GM19193 (cell line): Measurements from ENCODE around the gene CDCP1.

Source experiments
- POLR2A ChIP-seq: IDR thresholded peaks from 4 replicates; pipeline ENCODE4 v1.6.1; 2011; ENCODE audit not compliant: insufficient read depth, insufficient read length; ENCODE audit errors: extremely low read depth

Gene CDCP1, protein sequence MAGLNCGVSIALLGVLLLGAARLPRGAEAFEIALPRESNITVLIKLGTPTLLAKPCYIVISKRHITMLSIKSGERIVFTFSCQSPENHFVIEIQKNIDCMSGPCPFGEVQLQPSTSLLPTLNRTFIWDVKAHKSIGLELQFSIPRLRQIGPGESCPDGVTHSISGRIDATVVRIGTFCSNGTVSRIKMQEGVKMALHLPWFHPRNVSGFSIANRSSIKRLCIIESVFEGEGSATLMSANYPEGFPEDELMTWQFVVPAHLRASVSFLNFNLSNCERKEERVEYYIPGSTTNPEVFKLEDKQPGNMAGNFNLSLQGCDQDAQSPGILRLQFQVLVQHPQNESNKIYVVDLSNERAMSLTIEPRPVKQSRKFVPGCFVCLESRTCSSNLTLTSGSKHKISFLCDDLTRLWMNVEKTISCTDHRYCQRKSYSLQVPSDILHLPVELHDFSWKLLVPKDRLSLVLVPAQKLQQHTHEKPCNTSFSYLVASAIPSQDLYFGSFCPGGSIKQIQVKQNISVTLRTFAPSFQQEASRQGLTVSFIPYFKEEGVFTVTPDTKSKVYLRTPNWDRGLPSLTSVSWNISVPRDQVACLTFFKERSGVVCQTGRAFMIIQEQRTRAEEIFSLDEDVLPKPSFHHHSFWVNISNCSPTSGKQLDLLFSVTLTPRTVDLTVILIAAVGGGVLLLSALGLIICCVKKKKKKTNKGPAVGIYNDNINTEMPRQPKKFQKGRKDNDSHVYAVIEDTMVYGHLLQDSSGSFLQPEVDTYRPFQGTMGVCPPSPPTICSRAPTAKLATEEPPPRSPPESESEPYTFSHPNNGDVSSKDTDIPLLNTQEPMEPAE

DNA sequence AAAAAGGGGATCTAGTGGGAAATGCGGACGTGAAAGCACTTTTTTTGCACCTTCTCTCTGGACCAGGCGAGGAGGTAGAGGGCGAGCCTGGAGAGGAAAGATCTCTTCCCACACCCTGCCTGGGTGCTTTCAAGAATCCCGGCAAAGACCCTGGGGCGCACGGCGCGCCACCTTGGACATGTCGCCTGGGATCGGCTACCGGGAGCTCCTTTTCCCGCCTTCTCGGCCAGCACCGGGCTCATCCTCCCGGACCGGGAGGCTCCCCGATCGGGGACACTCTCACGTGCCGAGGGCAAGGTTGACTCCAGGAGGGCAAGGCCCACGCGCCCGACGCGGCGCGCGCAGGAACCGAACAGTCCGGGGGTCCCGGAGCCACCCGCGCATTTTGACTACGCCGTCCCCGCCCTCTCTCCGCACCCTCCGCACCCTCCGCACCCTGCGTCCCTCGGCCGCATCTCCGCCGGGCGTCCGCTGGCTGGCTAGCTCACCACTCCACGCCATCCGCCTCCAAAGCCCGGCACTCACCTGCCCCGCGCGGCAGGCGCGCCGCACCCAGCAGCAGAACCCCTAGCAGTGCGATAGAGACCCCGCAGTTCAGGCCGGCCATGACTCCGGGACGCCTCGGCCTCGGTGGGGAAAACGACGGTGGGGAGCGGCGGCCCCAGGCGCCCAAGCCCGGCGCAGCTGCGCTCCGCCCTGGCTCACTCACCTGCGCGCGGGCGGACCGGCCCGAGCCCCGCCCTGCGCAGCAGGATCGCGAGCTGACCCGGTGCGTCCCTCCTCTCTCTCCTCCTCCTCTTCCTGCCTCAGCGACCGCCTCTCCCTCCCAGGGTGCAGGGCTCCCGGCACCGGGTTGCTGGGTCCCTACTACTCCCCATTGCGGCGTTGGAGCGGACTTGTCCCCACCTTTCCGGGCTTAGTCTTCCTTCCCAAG lies at the start of gene CDCP1:
TSS of gene CDCP1 (minus strand) at position 698 of the 934 bp plus-strand sequence. CDS start at position 607, 91 bp downstream.
- TF ChIP-seq POLR2A: no peak

GRCh38 chr3:45194791-45195190 lies 48.6 kb upstream of the CDCP1 start:
- no peak for TF ChIP-seq POLR2A

DNA sequence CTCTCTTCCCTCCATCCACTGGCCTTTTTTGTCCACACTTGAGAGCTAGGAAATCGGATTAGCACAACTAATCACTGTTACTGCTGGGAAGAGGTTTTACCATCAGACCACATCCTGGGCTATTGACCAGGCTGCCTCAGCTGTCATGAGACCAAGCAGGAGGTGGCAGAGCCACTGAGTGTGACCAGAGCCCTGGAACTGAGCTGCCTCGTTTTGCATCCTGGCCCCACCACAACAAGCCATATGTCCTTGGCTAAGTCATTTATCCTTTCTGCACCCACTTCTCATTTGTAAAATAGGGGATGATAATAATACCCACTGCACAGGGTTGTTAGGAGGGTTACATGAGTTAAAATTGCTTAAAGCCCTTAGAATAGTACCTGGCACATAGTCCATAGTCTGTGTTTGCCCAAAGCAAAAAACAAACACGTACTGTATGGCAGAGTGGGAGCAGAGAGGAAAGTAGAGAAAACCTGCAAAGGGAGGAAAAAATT lies 45.8 kb upstream of the CDCP1 start:
- TF ChIP-seq POLR2A: no peak

DNA sequence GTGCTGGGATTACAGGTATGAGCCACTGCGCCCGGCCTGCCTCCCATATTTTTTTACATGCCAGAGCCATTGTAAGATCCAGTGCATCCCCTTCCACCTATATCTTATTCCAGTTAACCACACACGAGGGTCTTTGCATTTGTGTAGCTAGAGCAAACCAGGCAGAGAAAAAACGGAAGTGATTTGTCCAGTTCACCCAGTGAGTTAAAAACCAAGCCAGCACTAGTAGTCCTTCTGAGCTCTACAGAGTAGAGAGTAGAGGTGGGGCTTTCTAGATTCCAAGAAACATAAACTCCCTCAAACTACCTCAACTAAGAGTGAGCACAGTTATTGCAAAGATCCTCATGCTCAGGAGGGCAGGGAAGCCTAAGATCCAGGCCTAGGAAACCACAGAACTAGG lies 45.2 kb upstream of the CDCP1 start:
- TF ChIP-seq POLR2A: no peak

DNA sequence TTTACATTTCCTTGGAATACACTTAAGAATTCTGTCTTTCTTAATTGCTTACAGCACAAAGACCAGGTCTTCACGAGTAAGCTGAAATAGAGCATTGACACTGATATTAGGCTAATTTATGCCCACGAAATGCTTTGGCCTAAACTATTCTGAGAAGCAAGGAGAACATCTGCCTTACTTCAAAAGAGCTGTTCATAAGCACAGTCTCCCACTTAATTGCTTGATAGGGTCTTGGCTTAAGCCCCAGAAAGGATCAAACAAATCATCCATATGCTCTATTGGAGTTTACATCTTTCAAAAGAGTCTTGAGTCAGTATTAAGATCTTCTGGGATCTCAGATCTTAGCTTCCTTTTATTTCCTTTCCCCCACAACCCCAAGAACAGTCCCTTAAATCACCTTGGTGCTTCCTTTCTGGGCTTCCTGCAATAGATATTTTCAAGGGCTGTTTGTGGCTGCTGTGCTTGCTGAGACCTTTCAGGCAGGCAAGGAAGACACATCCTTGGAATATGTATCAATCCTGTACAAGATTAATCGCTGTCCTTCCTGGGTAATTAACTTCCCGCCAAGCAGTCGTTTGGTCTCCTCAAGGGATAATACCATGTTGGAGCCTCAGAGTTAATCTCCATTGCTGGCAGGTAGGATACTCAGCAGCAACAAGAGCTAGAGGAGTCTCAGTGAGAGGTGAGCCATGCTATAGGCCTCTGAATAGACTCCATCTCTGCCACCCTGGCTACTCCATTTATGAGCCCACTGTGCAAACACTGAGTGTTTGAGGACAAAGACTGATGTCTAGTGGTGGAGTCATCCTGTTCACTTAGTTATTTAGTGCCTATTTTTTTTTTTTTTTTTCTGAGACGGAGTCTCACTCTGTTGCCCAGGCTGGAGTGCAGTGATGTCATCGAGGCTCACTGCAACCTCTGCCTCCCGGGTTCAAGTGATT lies 42.8 kb upstream of the CDCP1 start:
- TF ChIP-seq POLR2A: no peak

- no peak for TF ChIP-seq POLR2A
Measured at GRCh38 chr3:45187694-45188141, 41.5 kb upstream of the CDCP1 start.

DNA sequence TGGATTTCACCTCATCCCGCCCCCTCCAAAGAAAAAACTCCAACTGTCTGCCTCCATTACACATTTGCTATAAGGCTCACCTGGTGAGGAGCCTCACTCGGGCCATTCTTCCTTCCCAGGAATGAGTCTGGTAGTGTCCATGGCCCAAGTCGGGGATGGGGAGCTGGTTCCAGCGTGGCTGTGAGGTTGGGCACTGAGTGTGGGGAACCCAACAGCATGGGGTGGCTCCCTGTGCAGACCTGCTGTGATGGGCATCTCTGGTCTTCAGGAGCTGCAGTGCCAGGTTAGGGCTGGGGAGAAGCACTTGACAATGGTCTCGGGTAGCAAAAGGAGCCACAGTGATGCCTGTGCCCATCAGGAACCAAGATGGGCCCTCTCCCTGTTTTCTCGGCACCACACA lies 40.7 kb upstream of the CDCP1 start:
- no peak for TF ChIP-seq POLR2A

- TF ChIP-seq POLR2A: no peak
Measured at GRCh38 chr3:45185461-45185860, 39.3 kb upstream of the CDCP1 start.

DNA sequence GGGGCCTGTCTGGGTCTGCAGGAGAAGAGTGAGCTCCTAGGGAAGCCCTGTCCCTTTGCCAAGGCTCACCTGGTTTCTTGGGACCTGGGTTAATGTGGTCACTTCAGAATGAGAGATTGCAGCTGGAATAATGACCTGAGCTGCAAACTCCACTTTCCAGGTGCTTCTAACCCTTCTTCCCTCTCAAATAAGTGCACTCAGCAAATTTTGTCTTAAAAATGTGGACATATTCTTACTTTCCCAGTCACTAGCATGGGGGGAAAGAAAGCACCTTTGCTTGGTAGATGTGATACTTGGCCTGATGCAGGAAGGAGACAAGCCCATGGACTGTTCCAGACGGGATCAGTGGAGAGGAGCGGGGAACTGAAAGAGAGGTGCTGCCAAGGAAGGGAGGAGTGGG lies 38.9 kb upstream of the CDCP1 start:
- no peak for TF ChIP-seq POLR2A

DNA sequence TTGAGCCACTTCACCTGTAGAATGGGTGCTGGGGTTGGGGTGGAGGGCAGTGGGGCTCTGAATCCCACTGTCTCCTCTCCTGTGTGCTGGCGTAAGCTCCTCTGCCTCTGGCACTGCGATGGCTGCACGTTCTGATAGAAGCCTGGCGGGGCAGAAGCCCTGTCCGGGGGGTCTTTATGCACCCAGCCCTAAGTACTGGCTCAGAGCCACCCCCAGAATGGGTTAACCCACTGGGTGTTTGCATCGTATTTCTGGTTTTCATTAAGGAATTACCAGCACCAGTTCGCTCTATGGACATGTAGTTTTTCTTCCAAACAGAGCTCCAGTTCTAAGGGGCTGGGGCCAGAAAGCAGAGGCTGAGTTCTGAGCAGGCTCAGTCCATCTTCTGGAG lies 37.7 kb upstream of the CDCP1 start:
- no peak for TF ChIP-seq POLR2A

DNA sequence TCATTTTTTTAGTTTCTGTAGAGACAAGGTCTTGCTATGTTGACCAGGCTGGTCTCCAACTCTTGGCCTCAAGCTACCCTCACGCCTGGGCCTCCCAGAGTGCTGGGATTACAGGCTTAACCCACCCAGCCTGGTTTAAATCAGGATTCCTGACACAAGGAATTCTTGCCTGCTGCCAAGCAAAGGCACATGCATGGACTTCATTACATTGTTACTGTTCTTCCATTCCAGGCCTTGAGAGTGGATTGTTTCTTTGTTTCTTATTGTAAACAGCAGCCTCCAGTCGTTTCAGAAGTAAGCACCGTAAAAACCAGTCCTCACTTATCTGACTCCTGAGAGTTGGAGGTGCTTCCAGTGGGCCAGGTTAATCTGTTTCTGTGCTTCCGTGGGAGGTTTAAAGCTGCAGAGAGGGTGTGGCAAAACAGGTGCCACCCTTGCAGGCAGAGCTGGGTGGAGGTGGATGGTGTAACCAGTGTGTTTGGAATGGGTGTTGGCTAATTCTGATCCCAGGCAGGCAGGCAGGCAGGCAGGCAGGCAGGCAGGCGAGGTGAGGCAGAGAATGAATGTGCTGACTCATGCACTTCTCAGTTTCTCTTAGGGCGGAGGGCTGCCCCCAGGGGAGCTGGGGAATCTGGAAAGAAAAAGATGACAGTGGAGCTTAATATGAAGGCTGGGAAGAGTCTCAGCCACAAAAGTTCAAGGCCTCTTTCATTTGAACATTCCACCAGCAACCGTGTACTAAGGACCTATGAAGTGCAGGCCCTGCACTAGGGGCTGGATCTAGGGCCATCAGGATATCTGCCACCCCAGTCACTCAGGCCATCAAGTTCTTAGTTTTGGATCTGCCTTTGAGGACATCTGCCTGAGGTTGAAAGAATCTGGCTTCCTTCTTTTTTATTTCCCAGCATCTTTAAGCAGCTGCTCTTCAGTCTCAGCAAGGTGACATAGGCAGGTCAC lies 37.0 kb upstream of the CDCP1 start:
- TF ChIP-seq POLR2A: no peak

GRCh38 chr3:45181496-45181895 lies 35.3 kb upstream of the CDCP1 start:
- TF ChIP-seq POLR2A: no peak
